Hepatocyte (in vitro differentiated cells): ENCODE data around the gene CNNM2.

Experiments
- EZH2 ChIP-seq: fragments of 200-600 bp; sonication (generic); IDR thresholded peaks from 2 replicates; pipeline ENCODE4 v1.6.1; 2016; ENCODE audit warnings: antibody characterized with exemption, mild to moderate bottlenecking, borderline replicate concordance
- EZH2phosphoT487 ChIP-seq: fragments of 200-600 bp; sonication (generic); IDR thresholded peaks from one replicate; pipeline ENCODE4 v1.6.1; 2018; ENCODE audit warnings: antibody characterized with exemption, mild to moderate bottlenecking, low read depth, moderate library complexity; ENCODE audit not compliant: unreplicated experiment, severe bottlenecking
- TF ChIP-seq, protein P1 (sequence below): fragments of 200-600 bp; sonication (generic); IDR thresholded peaks from 2 replicates; pipeline ENCODE4 v1.5.1; 2016; ENCODE audit warnings: antibody characterized with exemption, mild to moderate bottlenecking; ENCODE audit not compliant: poor library complexity

DNA sequence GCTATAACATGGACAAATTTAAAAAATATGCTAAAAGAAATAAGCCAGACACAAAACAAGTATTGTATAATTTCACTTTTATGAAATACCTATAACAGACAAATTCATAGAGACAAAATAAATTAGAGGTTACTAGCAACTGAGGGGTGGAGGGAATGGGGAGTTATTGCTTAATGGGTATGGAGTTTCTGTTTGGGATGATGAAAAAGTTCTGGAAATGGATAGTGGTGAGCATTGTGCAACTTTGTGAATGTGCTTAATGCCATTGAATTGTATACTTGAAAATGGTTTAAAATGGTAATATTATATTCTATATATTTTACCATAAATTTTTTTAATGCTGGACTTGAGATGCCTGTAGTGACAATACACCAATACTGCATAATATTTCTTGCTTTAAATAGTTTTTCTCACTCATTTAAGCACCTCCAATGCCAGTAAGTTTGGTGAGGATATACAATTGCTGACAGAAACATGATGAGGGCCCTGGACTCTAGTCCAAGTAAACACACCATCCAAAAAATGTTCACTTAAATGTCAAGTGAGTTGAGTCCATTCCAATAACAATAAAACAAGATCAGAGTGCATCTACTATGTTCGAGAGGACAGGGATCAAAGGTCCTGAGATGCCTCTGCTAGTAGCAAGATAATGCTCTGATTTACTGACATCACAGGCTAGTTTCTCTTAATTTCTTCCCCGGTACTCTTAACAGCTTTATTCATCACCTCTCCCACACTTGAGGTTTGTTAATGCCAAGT is 203.1 kb downstream of the CNNM2 start:
- TF ChIP-seq, protein P1, sequence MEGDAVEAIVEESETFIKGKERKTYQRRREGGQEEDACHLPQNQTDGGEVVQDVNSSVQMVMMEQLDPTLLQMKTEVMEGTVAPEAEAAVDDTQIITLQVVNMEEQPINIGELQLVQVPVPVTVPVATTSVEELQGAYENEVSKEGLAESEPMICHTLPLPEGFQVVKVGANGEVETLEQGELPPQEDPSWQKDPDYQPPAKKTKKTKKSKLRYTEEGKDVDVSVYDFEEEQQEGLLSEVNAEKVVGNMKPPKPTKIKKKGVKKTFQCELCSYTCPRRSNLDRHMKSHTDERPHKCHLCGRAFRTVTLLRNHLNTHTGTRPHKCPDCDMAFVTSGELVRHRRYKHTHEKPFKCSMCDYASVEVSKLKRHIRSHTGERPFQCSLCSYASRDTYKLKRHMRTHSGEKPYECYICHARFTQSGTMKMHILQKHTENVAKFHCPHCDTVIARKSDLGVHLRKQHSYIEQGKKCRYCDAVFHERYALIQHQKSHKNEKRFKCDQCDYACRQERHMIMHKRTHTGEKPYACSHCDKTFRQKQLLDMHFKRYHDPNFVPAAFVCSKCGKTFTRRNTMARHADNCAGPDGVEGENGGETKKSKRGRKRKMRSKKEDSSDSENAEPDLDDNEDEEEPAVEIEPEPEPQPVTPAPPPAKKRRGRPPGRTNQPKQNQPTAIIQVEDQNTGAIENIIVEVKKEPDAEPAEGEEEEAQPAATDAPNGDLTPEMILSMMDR = no peak
- TF ChIP-seq EZH2 (no peak), EZH2phosphoT487 (no peak)
